Bronchial epithelial cell (primary cell): ENCODE results near the gene FRMD4A. TPM values are rescaled to one million over a fixed set of nuclear protein-coding genes. Genes with fewer than 3 reads are reported as not detected.
A peak's percentile ranks its signal among the peaks of the same experiment; 100 is the strongest.

Experiments used
- DNase-seq: peaks from one replicate; pipeline ENCODE4 v3.0.0-alpha.2; 2010; ENCODE audit warnings: low read depth
- FAIRE-seq: peaks from 2 replicates; lab custom pipeline; 2011; peaks lifted over from hg19 to GRCh38; lab: Jason Lieb, UNC
- H3K27me3 ChIP-seq: 2 replicates; pipeline ENCODE4 v1.5.1; 2011; ENCODE audit warnings: low read length; ENCODE audit not compliant: control insufficient read depth, insufficient read depth
- H3K36me3 ChIP-seq: 2 replicates; pipeline ENCODE4 v1.5.1; 2011; ENCODE audit warnings: low read length; ENCODE audit not compliant: control insufficient read depth, insufficient read depth
- H3K4me3 ChIP-seq: 2 replicates; pipeline ENCODE4 v1.5.1; 2011; ENCODE audit warnings: mild to moderate bottlenecking, low read depth, low read length, control low read depth
- total RNA-seq: library from RNA; depleted of rRNA; stranded (reverse); fragments of >200 nt; gene quantifications from 2 replicates; pipeline ENCODE4 v1.2.1, GENCODE V29; 2014
- TF ChIP-seq, protein P1 (sequence below): IDR thresholded peaks from 2 replicates; pipeline ENCODE4 v1.5.1; 2011; ENCODE audit warnings: mild to moderate bottlenecking, moderate library complexity, low read length, control low read depth, inconsistent platforms; ENCODE audit not compliant: insufficient read depth, severe bottlenecking

The FRMD4A gene
- total RNA-seq, 1 donor from 2014 or later, result 3.2 TPM

- no peak for FAIRE-seq
Measured at GRCh38 chr10:13970957-13971353, 359.8 kb downstream of the FRMD4A start.

DNA sequence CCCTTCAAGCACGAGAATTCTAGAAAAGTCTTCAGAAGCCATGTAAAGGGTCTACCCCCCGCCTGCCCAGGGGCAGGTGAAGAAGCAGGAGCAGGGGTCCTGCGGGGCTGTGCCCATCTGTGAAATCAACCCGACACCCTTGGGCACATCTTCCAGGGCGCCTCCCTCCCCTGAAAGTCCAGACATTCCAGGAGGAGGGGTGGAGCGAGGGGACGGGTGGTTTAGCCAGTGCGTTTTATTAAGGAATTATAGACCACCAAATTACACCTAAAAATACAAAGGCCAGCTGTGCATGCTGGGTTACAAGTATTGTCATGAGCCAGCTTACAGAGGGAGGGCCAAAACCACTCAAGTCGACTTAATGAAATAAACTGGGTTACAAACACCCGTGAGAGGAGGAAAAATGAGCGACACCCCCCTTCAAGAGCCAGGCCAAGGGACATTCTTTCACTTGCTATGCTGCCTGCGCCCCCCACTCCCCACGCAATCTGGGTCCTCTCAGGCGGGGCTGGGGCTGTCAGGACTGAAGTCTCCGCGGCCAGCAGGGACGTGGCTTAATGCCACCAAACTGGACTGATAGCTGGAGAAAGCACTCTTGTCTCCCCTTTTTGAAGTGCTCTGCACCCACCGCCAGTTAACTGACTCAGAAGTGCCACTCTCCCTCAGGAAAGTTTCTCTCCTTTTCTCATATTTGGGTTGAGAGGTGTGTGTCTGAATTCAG, 360.3 kb downstream of the FRMD4A start:
- H3K36me3 ChIP-seq, result no peaks in the 10 kb centered on the region
- FAIRE-seq, result no peak

More at GRCh38 chr10:13970957-13971353, 359.8 kb downstream of the FRMD4A start:
- H3K4me3 ChIP-seq, result no peak overlapping the region
- TF ChIP-seq, protein P1, sequence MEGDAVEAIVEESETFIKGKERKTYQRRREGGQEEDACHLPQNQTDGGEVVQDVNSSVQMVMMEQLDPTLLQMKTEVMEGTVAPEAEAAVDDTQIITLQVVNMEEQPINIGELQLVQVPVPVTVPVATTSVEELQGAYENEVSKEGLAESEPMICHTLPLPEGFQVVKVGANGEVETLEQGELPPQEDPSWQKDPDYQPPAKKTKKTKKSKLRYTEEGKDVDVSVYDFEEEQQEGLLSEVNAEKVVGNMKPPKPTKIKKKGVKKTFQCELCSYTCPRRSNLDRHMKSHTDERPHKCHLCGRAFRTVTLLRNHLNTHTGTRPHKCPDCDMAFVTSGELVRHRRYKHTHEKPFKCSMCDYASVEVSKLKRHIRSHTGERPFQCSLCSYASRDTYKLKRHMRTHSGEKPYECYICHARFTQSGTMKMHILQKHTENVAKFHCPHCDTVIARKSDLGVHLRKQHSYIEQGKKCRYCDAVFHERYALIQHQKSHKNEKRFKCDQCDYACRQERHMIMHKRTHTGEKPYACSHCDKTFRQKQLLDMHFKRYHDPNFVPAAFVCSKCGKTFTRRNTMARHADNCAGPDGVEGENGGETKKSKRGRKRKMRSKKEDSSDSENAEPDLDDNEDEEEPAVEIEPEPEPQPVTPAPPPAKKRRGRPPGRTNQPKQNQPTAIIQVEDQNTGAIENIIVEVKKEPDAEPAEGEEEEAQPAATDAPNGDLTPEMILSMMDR, result no peak
- no peaks in the 10 kb centered on the region for H3K36me3 ChIP-seq
- no peak for DNase-seq
- peaks cover 4% of the 10 kb centered on the region for H3K27me3 ChIP-seq

GRCh38 chr10:13969792-13970140, 361.0 kb downstream of the FRMD4A start:
- FAIRE-seq (no peak), DNase-seq (peak; percentile 40)
- no peak overlapping the region for H3K4me3 ChIP-seq
- peaks cover 4% of the 10 kb centered on the region for H3K27me3 ChIP-seq
- TF ChIP-seq, protein P1, result no peak
- H3K36me3 ChIP-seq, result no peaks in the 10 kb centered on the region

More for the DNA sequence above, 360.3 kb downstream of the FRMD4A start:
- TF ChIP-seq, protein P1, result no peak
- Histone ChIP-seq H3K27me3 (peaks cover 4% of the 10 kb centered on the region), H3K4me3 (no peak overlapping the region)
- DNase-seq, result no peak

GRCh38 chr10:13969118-13969791, 361.5 kb downstream of the FRMD4A start:
- no peaks in the 10 kb centered on the region for H3K36me3 ChIP-seq
- FAIRE-seq, result no peak
- H3K27me3 ChIP-seq, result peaks cover 4% of the 10 kb centered on the region
- TF ChIP-seq, protein P1, result no peak
- DNase-seq, result peak; percentile 96
- no peak overlapping the region for H3K4me3 ChIP-seq

- no peak for FAIRE-seq
- Histone ChIP-seq H3K36me3 (no peaks in the 10 kb centered on the region), H3K4me3 (no peak overlapping the region), H3K27me3 (no peaks in the 10 kb centered on the region)
- TF ChIP-seq, protein P1, result no peak
- no peak for DNase-seq
Measured at GRCh38 chr10:13961853-13962252, 368.9 kb downstream of the FRMD4A start.
